Left lung (tissue), 10 donors: Measurements from ENCODE around the gene TARBP2. TPM values are rescaled to one million over a fixed set of nuclear protein-coding genes. Genes with fewer than 3 reads are reported as not detected.

Source experiments
- ATAC-seq: fragments of 200-7000 bp; cut with Tn5 transposase; one replicate; pipeline ENCODE4 v1.9.1; 2020; ENCODE audit warnings: moderate library complexity
- DNase-seq, 4 donors: peaks; one replicate each; pipeline ENCODE4 v3.0.0-alpha.2; 2013 to 2020
- H3K27ac ChIP-seq, 2 donors: fragments of 200-600 bp; sonication (generic) in 1 of 2; one replicate each; pipeline versions ENCODE4 v1.5.0 to v1.8.0; 2020 to 2021
- H3K27me3 ChIP-seq, 2 donors: fragments of 200-600 bp; sonication (generic) in 1 of 2; one replicate each; pipeline versions ENCODE4 v1.5.0 to v1.8.0; 2020 to 2021
- H3K36me3 ChIP-seq, 2 donors: fragments of 200-600 bp; sonication (generic) in 1 of 2; one replicate each; pipeline versions ENCODE4 v1.5.0 to v1.8.0; 2020 to 2021
- H3K4me1 ChIP-seq, 2 donors: fragments of 200-600 bp; one replicate each; pipeline ENCODE4 v1.8.0; 2021
- H3K4me3 ChIP-seq, 2 donors: fragments of 200-600 bp; sonication (generic) in 1 of 2; one replicate each; pipeline versions ENCODE4 v1.5.0 to v1.8.0; 2020 to 2021; ENCODE audit warnings: mild to moderate bottlenecking in 1 of 2
- H3K9me3 ChIP-seq, 2 donors: fragments of 200-600 bp; sonication (generic) in 1 of 2; one replicate each; pipeline versions ENCODE4 v1.5.0 to v1.8.0; 2020 to 2021
- intact Hi-C, 2 donors: fragments of 100-400 bp; cut with DNase I; formaldehyde crosslinking; loops; one replicate each; pipeline versions ENCODE4 v1.11.2 to v1.14.2; 2022
- polyA plus RNA-seq, 6 donors: library from polyadenylated mRNA; unstranded; fragments of 120-200 nt; gene quantifications; one replicate each; pipeline ENCODE4 v1.2.1, GENCODE V29; 2013; ENCODE audit not compliant: insufficient read length in 6 of 6
- total RNA-seq, 2 donors: library from RNA; stranded (reverse); fragmentation: NEBNext Ultra II Directional; extraction: Animal tissue kit (Norgen Biotek cat#: 25700); gene quantifications; one replicate each; pipeline ENCODE4 v1.2.1, GENCODE V29; 2021
- TF ChIP-seq, protein P1 (sequence below), 2 donors: fragments of 200-600 bp; sonication (generic) in 1 of 2; IDR thresholded peaks; one replicate each; pipeline versions ENCODE4 v1.5.0 to v1.8.0; 2021; ENCODE audit warnings: antibody characterized with exemption in 2 of 2
- donor health status: DM: no; HTN: yes; CAD: no.
- donor health status: DM: no; HTN: no; CAD: no.

Gene TARBP2
- total and polyA plus RNA-seq, 8 donors: 35.6 to 58.6 (median 48.1) TPM

DNA sequence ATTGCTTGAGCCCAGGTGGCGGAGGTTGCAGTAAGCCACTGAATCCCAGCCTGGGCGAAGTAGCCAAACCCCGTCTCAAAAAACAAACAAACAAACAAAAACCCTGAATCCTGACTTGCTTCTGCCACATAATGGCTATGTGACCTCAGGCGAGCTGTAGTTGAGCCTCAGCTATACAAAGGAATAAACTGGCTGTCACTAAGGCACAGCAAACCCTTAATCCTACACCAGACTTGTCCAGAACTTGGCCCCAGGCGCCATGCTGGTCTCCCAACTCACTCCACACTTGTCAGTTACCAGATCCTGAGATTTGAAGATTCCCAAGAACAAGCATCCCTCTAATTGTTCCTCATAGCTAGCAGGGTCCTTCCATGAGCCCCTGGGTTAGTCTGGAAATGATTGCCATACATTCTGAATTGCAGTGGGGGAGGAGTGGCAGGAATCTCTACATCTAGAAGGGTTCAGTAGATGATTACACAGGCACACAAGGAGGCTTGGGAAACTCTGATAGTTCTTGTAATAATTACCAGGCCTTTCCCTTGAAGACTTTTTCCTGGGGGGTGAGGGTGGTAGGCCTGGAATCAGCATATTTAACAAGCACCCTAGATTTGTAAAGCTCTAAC is 11.7 kb upstream of the TARBP2 start:
- Histone ChIP-seq H3K9me3 (no peaks in the 10 kb centered on the region), H3K4me3 (no peak overlapping the region), H3K27ac (no peak overlapping the region), H3K36me3 (peaks cover 0 to 36% of the 10 kb centered on the region in 2 donors), H3K4me1 (peaks cover 10 to 29% of the 10 kb centered on the region in 2 donors), H3K27me3 (no peaks in the 10 kb centered on the region)
- ATAC-seq: no peak
- intact Hi-C loops: no loop called here
- TF ChIP-seq, protein P1, sequence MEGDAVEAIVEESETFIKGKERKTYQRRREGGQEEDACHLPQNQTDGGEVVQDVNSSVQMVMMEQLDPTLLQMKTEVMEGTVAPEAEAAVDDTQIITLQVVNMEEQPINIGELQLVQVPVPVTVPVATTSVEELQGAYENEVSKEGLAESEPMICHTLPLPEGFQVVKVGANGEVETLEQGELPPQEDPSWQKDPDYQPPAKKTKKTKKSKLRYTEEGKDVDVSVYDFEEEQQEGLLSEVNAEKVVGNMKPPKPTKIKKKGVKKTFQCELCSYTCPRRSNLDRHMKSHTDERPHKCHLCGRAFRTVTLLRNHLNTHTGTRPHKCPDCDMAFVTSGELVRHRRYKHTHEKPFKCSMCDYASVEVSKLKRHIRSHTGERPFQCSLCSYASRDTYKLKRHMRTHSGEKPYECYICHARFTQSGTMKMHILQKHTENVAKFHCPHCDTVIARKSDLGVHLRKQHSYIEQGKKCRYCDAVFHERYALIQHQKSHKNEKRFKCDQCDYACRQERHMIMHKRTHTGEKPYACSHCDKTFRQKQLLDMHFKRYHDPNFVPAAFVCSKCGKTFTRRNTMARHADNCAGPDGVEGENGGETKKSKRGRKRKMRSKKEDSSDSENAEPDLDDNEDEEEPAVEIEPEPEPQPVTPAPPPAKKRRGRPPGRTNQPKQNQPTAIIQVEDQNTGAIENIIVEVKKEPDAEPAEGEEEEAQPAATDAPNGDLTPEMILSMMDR (IDR thresholded peaks at IDR 0.05): no peak
- no peak for DNase-seq

DNA sequence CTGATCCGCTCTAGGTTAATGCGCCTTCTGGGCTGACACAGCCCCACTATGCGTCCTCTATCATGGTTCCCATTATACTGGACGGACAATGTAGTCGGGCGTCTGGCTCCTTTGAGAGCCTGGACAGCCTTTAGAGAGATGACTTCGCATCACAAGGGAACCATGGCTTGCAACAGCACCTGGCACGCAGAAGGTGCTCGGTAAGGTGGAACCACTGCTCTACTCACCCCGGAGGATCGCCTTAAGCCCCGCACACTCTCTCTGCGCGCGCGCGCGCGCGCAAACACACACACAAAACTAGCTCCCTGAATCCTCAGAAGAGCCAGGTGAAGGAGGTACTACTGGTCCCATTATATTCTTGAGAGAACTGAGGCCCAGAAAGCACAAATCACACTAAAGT is 8.9 kb upstream of the TARBP2 start:
- no peak for DNase-seq
- no peak for ATAC-seq
- no peaks in the 10 kb centered on the region for H3K27me3 ChIP-seq
- peaks cover 0 to 7% of the 10 kb centered on the region in 2 donors for H3K36me3 ChIP-seq
- H3K4me1 ChIP-seq: peaks cover 25 to 43% of the 10 kb centered on the region in 2 donors
- no peaks in the 10 kb centered on the region for H3K9me3 ChIP-seq
- H3K27ac ChIP-seq: peak overlapping the region; percentile 82 to 86
- TF ChIP-seq, protein P1 (IDR thresholded peaks at IDR 0.05): no peak
- intact Hi-C loops: no loop called here
- H3K4me3 ChIP-seq: peak overlapping the region; percentile 39 to 52

DNA sequence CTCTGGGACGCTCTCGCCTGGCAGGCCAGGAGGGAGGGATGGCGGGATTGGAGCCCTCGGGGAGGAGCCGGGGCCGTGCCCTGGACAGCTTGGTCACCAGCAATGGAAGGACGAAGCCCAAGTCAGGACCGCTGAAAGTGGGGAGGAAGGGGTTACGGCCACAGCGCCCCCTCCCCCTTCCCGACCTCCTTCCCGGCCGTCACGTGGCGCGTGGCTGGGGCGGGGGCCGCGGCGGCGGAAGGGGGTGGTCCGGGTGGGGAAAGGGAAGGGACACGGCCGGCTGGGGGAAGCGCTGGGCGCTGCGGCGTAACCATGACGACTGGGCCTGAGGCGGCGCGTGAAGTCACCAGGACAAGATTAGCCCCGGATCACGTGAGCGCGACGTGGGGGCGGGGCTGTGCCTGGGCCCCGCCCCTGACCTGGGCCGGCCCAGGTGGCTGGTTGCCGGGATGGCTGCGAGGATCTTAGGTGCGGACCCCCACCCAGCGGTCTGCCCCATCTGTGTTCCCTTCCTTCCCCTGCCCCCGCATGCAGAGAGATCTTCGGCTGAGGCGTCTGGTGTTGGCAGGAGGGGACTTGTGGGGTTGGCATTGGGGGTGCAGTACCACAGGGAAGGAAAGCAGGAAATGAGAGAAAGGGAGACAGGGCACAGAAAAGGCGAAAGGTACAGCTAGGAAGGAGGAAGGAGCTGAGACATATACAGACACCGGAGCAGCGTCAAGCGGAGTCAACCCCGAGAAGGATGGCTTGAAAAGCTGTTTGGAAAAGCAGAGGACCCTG is 8.1 kb upstream of the TARBP2 start:
- Histone ChIP-seq H3K4me1 (peaks cover 25 to 40% of the 10 kb centered on the region in 2 donors), H3K27me3 (no peaks in the 10 kb centered on the region), H3K9me3 (no peaks in the 10 kb centered on the region), H3K4me3 (peak overlapping the region; percentile 39 to 52), H3K36me3 (no peaks in the 10 kb centered on the region), H3K27ac (peak overlapping the region; percentile 82 to 86)
- DNase-seq (peak; percentile 95 to 99 (median 98)), ATAC-seq (peak; percentile 96)
- TF ChIP-seq, protein P1 (IDR thresholded peaks at IDR 0.05): no peak
- intact Hi-C loops: no loop called here

DNA sequence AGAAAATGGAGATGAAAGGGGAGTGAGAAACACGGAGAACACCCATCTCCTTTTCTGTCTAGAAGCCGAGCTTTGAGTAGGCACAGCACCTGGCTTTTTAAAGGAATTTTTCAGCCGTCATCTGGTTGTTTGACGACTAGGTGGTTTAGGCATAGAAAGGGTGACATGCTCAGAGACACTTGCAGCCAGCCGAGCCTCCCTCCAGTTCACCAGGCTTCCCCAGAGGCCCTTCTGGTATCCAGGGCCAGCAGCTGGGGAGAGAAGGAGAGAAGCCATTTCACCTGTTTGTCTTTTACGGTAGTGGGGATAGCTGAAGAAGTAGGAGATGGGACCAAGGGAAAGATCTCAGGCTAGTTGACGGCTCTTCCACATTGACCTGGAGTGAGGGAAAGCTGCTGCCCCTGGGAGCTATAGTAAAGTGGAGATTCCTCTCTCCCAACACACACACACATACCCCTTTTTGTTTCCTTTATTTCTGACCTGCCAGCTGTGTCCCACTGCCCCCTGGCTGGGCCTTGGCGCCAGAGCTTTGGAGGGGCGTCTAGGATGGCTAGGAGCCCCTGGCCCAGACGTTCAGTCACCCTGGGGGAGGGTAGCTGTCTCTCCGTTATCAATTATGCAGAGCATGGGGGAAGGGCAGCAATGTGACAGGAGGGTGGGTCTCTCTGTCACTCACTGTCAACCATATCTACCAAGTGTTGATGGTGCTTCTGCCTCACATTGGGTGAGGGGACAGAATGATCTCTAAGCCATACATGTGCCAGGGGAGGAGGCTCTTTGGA is 7.3 kb upstream of the TARBP2 start:
- ATAC-seq: no peak
- intact Hi-C loops: no loop called here

More for the DNA sequence above, 7.3 kb upstream of the TARBP2 start:
- Histone ChIP-seq H3K27ac (peak overlapping the region; percentile 82 to 86), H3K27me3 (no peaks in the 10 kb centered on the region), H3K9me3 (no peaks in the 10 kb centered on the region), H3K4me1 (peaks cover 25 to 46% of the 10 kb centered on the region in 2 donors), H3K36me3 (no peaks in the 10 kb centered on the region), H3K4me3 (peak overlapping the region; percentile 39 to 52)
- TF ChIP-seq, protein P1 (IDR thresholded peaks at IDR 0.05): no peak
- no peak for DNase-seq
